Right lobe of liver (tissue), 6 donors: Measurements from ENCODE around the gene TAF11. TPM values are rescaled to one million over a fixed set of nuclear protein-coding genes. Genes with fewer than 3 reads are reported as not detected.
"Not testable (repeated sequence)": the region's sequence is repeated elsewhere in the genome, so short reads cannot be mapped to it uniquely, and the experiment has no call there.

Experiments
- ATAC-seq, 4 donors: fragments of 200-7000 bp; cut with Tn5 transposase; one replicate each; pipeline ENCODE4 v1.9.1; 2020; ENCODE audit warnings: mild to moderate bottlenecking in 4 of 4, moderate library complexity in 4 of 4
- DNase-seq, 3 donors: peaks; one replicate each; pipeline ENCODE4 v3.0.0-alpha.2; 2020
- H3K27ac ChIP-seq, 3 donors: fragments of 200-600 bp; one replicate each; pipeline ENCODE4 v1.8.0; 2022
- H3K27me3 ChIP-seq, 2 donors: fragments of 200-600 bp; one replicate each; pipeline ENCODE4 v1.8.0; 2022
- H3K36me3 ChIP-seq, 4 donors: fragments of 200-600 bp; sonication (generic) in 1 of 4; one replicate each; pipeline versions ENCODE4 v1.5.1 to v1.8.0; 2017 to 2022; ENCODE audit warnings: control low read depth in 1 of 4
- H3K4me1 ChIP-seq, 4 donors: fragments of 200-600 bp; sonication (generic) in 1 of 4; one replicate each; pipeline versions ENCODE4 v1.5.1 to v1.8.0; 2017 to 2022; ENCODE audit warnings: control low read depth in 1 of 4
- H3K4me3 ChIP-seq, 3 donors: fragments of 200-600 bp; one replicate each; pipeline ENCODE4 v1.8.0; 2022
- H3K9me3 ChIP-seq, 4 donors: fragments of 200-600 bp; sonication (generic) in 1 of 4; one replicate each; pipeline versions ENCODE4 v1.5.1 to v1.8.0; 2017 to 2022; ENCODE audit warnings: control low read depth in 1 of 4
- POLR2A ChIP-seq: fragments of 450-650 bp; IDR thresholded peaks from one replicate; pipeline ENCODE4 v1.6.1; 2017; ENCODE audit warnings: antibody characterized with exemption, mild to moderate bottlenecking
- WGBS: methylation state at CpG from one replicate; pipeline ENCODE4 v1.1.6; 2018; ENCODE audit warnings: low coverage, low lambda C conversion rate; ENCODE audit not compliant: insufficient coverage; ENCODE audit errors: missing lambda C conversion rate; 5-methylcytosine and 5-hydroxymethylcytosine counted together
- intact Hi-C, 2 donors: fragments of 100-400 bp; cut with DNase I; formaldehyde crosslinking; loops; one replicate each; pipeline versions ENCODE4 v1.11.2 to v1.14.1; 2022
- long read RNA-seq: library from polyadenylated mRNA; unstranded; transcript quantifications from one replicate; pipeline ENCODE4 v2.0.0, GENCODE V29; 2019
- total RNA-seq, 6 experiments: library from RNA; depleted of rRNA in 2 of 6; stranded (reverse); fragments of >200 nt in 2 of 6; fragmentation: NEBNext Ultra II Directional in 3 of 6; extraction: Animal tissue kit (Norgen Biotek cat#: 25700) in 3 of 6; gene quantifications; one replicate each; pipeline versions ENCODE4 v1.1.0 to v1.2.4, GENCODE V29; 2016 to 2023
- TF ChIP-seq, protein P1 (sequence below), 4 donors: fragments of 200-600 bp in 3 of 4; fragments of 450-650 bp in 1 of 4; IDR thresholded peaks; one replicate each; pipeline versions ENCODE4 v1.5.1 to v1.8.0; 2016 to 2022; ENCODE audit warnings: antibody characterized with exemption in 4 of 4, mild to moderate bottlenecking in 2 of 4
- donor health status: DM: no; HTN: yes; CAD: no.
- donor health status: DM: no; HTN: no; CAD: no.
- donor health status: DM: no; HTN: no; CAD: no.
- donor health status: DM: no; HTN: yes; CAD: no.
- donor health status: DM: no; HTN: yes; CAD: no.

TAF11 gene
- total RNA-seq: 10 to 100 TPM in 3 of 6 experiments, 1 to 10 TPM in 3; 8.9 to 13.4 (median 10.3) TPM
- long read RNA-seq, partial matches to known transcripts: 5 of 10 reads
- long read RNA-seq, other reads (novel, unspliced or antisense): 1 of 10 reads

- no peaks in the 10 kb centered on the region for H3K36me3 ChIP-seq
- H3K4me3 ChIP-seq: peak within 1 kb of the TSS; percentile 81 to 98 (median 96)
- WGBS: 0% methylated on average over 31 of the region's 43 CpGs
- TF ChIP-seq, protein P1, sequence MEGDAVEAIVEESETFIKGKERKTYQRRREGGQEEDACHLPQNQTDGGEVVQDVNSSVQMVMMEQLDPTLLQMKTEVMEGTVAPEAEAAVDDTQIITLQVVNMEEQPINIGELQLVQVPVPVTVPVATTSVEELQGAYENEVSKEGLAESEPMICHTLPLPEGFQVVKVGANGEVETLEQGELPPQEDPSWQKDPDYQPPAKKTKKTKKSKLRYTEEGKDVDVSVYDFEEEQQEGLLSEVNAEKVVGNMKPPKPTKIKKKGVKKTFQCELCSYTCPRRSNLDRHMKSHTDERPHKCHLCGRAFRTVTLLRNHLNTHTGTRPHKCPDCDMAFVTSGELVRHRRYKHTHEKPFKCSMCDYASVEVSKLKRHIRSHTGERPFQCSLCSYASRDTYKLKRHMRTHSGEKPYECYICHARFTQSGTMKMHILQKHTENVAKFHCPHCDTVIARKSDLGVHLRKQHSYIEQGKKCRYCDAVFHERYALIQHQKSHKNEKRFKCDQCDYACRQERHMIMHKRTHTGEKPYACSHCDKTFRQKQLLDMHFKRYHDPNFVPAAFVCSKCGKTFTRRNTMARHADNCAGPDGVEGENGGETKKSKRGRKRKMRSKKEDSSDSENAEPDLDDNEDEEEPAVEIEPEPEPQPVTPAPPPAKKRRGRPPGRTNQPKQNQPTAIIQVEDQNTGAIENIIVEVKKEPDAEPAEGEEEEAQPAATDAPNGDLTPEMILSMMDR (IDR thresholded peaks at IDR 0.05): no peak
- TF ChIP-seq POLR2A: peak; percentile 79
- peak; percentile 83 to 87 (median 84) for ATAC-seq
- no peaks in the 10 kb centered on the region for H3K27me3 ChIP-seq
- H3K27ac ChIP-seq: peak within 1 kb of the TSS; percentile 76 to 80 (median 76)
- intact Hi-C loops: no loop called here
- peak; percentile 93 to 95 (median 95) for DNase-seq
- no peaks in the 10 kb centered on the region for H3K9me3 ChIP-seq
- peaks cover 0 to 24% (median 11%) of the 10 kb centered on the region in 4 donors for H3K4me1 ChIP-seq
These were observed at the start of gene TAF11 for GRCh38 chr6:34887753-34888513. TSS of gene TAF11 (minus strand) at chr6:34888042. CDS start at chr6:34887957, 85 bp downstream.

- no peaks in the 10 kb centered on the region for H3K9me3 ChIP-seq
- TF ChIP-seq, protein P1 (IDR thresholded peaks at IDR 0.05): no peak
- no peak for TF ChIP-seq POLR2A
- H3K27ac ChIP-seq: peak overlapping the region in 2 of 3 donors; percentile 23 to 33
- ATAC-seq (peak; percentile 51 to 68 (median 60)), DNase-seq (peak; percentile 73 to 81 (median 74))
- H3K27me3 ChIP-seq: no peaks in the 10 kb centered on the region
- H3K36me3 ChIP-seq: no peaks in the 10 kb centered on the region
- no peak overlapping the region for H3K4me3 ChIP-seq
- 30% methylated on average over 5 of the region's 5 CpGs for WGBS
- peaks cover 0 to 17% (median 4%) of the 10 kb centered on the region in 4 donors for H3K4me1 ChIP-seq
- intact Hi-C loops: no loop called here
These were observed 46.7 kb upstream of the TAF11 start for GRCh38 chr6:34934516-34934915.

- H3K4me1 ChIP-seq, H3K36me3 ChIP-seq, DNase-seq, intact Hi-C loops, ATAC-seq, H3K9me3 ChIP-seq, H3K27ac ChIP-seq, H3K27me3 ChIP-seq, H3K4me3 ChIP-seq: not testable (repeated sequence)
- 94% methylated on average over 11 of the region's 12 CpGs for WGBS
These were observed 44.4 kb upstream of the TAF11 start for GRCh38 chr6:34932202-34932601.

DNA sequence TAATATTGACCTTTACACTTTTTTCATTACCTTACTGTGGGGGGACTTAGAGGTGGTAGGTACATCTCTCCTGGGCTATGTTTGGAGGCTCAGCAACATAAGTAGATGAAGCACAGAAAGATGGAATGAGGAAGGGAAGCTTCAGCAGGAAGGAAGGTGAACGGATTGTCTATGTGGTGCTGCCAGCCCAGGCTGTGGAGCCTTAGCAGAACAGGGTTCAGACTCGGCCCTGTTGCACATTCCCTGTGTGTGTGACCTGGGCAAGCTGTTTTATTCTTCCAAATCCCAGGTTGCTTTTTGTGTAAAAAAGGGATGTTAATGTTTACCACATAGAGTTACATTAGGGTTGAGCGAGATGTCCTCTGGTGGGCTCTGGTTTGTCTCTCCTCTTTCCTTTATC is 42.4 kb upstream of the TAF11 start:
- ATAC-seq: peak in 2 of 4 donors; percentile 17 to 30
- intact Hi-C loops: no loop called here
- Histone ChIP-seq H3K27ac (no peak overlapping the region), H3K4me1 (no peaks in the 10 kb centered on the region), H3K36me3 (no peaks in the 10 kb centered on the region), H3K27me3 (no peaks in the 10 kb centered on the region), H3K9me3 (no peaks in the 10 kb centered on the region), H3K4me3 (no peak overlapping the region)
- TF ChIP-seq POLR2A: no peak
- TF ChIP-seq, protein P1 (IDR thresholded peaks at IDR 0.05): no peak
- WGBS: 75% methylated on average over 2 of the region's 3 CpGs
- no peak for DNase-seq
